Measurements from ENCODE around the gene FABP3. TPM values are rescaled to one million over a fixed set of nuclear protein-coding genes. Genes with fewer than 3 reads are reported as not detected.

The FABP3 gene
- under 1 TPM in 1 of 2 experiments, not detected in 1; 0.65 TPM for total RNA-seq

DNA sequence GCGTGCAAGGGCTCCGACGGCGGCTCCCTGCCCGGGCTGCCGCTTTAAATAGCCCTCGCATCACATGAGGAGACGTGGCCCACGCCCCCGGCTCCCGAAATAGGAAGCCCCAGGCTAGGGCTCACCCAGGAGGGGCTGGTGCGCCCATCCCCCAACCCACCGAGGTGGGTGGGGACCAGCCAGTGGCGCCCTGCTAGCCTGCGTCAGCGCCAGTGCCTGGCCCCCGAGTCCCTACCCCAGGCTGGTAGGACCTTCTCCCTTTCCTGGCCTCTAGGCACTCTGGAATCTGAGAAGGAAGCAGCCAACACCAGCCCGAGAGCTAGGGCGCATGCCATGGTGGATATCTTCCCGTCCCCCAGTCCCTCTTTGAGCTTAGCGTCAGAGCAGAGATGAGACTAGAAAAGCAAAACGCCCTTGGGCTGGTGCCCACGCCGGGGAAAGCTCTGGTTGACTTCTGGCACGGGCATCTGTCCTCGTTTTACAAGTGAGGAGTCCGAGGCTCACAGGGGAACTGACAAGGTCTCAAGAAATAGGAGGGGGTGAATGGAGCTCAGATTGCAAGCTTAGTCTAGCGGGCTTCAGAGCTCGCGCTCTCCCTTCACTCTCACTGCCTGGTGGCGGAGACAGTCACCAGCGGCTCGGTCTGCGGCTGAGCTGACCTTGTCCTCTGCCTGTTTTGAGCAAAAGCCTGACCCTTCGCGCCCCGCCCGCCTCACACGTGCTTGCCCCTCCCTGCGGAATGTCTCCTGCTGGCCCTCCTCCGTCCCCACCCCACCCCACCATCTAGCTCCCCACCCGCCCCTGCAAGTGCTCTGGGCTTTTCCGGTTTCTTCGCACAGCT lies at the start of gene FABP3:
Gene FABP3 (minus strand): TSS at position 21 of the 841 bp plus-strand sequence. CDS start 62 bp downstream, outside the sequence.
- DNase-seq = peak; percentile 55
- no peaks in the 10 kb centered on the region for H3K36me3 Mint-ChIP-seq (ENCODE audit: low read depth)
- no peaks in the 10 kb centered on the region for H3K27me3 Mint-ChIP-seq
- POLR2A ChIA-PET = interaction anchor here (0.5 kb wide), 1 partner anchor 257 kb away, joined by 3 read pairs; no protein-coding TSS in a partner anchor
- no peak for TF ChIP-seq CTCF (IDR thresholded peaks at IDR 0.05)
- H3K4me1 Mint-ChIP-seq (ENCODE audit: low read depth) = peaks cover 9% of the 10 kb centered on the region
- ATAC-seq = peak; percentile 73
- intact Hi-C loops (cut with micrococcal nuclease) = no loop called here
- peak within 1 kb of the TSS; percentile 69 for H3K27ac Mint-ChIP-seq
- peak within 1 kb of the TSS; percentile 67 for H3K4me3 Mint-ChIP-seq
- CTCF ChIA-PET = interaction anchor here (0.7 to 4.7 kb wide), 9 partner anchors 16 to 215 kb away, joined by 3 to 33 read pairs (median 4); no protein-coding TSS in a partner anchor
- H3K9me3 Mint-ChIP-seq = no peaks in the 10 kb centered on the region

GRCh38 chr1:31421371-31422040 lies 48.6 kb upstream of the FABP3 start:
- Mint-ChIP-seq H3K27me3 (peaks cover 16% of the 10 kb centered on the region), H3K9me3 (no peaks in the 10 kb centered on the region), H3K27ac (no peak overlapping the region), H3K4me1 (ENCODE audit: low read depth) (no peaks in the 10 kb centered on the region), H3K36me3 (ENCODE audit: low read depth) (no peaks in the 10 kb centered on the region), H3K4me3 (no peak overlapping the region)
- intact Hi-C loops (cut with micrococcal nuclease) = loop anchor here (10.0 kb wide), 1 partner anchor 237 kb away; no protein-coding TSS in a partner anchor
- peak; percentile 24 for DNase-seq
- TF ChIP-seq CTCF (IDR thresholded peaks at IDR 0.05) = no peak
- ChIA-PET POLR2A (interaction anchor here (0.9 kb wide), 1 partner anchor 183 kb away, joined by 3 read pairs; no protein-coding TSS in a partner anchor), CTCF (interaction anchor here (0.8 to 7.7 kb wide), 22 partner anchors 12 to 619 kb away, joined by 3 to 96 read pairs (median 4); partner anchors contain the start of gene FABP3)
- ATAC-seq = no peak

DNA sequence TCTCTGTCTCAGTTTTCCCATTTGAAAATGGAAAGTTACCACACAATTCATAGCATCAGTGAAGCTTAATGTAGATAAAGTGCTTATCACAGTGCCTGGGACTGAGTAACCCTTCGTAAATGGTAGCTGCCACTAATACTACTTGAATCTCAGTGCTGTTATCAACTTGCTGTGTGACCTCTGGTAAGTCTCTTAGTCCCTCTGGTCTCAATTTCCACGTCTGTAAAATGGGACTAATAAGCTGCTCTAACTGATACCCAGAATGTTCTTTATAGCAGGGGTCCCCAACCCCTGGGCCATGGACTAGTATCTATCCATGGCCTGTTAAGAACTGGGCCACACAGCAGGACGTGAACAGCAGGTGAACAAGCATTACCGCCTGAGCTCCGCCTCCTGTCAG lies 47.8 kb upstream of the FABP3 start:
- H3K36me3 Mint-ChIP-seq (ENCODE audit: low read depth) = no peaks in the 10 kb centered on the region
- POLR2A ChIA-PET = no interaction called here
- no peak for DNase-seq

GRCh38 chr1:31418626-31419323 lies 45.9 kb upstream of the FABP3 start:
- H3K27me3 Mint-ChIP-seq = peaks cover 30% of the 10 kb centered on the region
- no peaks in the 10 kb centered on the region for H3K36me3 Mint-ChIP-seq (ENCODE audit: low read depth)
- ChIA-PET CTCF (interaction anchor here (1.0 to 7.7 kb wide), 3 partner anchors 23 to 370 kb away, joined by 3 to 96 read pairs (median 24); no protein-coding TSS in a partner anchor), POLR2A (interaction anchor here (0.9 kb wide), 1 partner anchor 109 kb away, joined by 3 read pairs; no protein-coding TSS in a partner anchor)
- ATAC-seq (no peak), DNase-seq (no peak)
- no peak overlapping the region for H3K4me3 Mint-ChIP-seq
- H3K9me3 Mint-ChIP-seq = no peaks in the 10 kb centered on the region
- intact Hi-C loops (cut with micrococcal nuclease) = no loop called here
- TF ChIP-seq CTCF (IDR thresholded peaks at IDR 0.05) = no peak
- peaks cover 1% of the 10 kb centered on the region for H3K4me1 Mint-ChIP-seq (ENCODE audit: low read depth)
- no peak overlapping the region for H3K27ac Mint-ChIP-seq

More for the DNA sequence above, 47.8 kb upstream of the FABP3 start:
- Mint-ChIP-seq H3K4me1 (ENCODE audit: low read depth) (no peaks in the 10 kb centered on the region), H3K27me3 (peaks cover 17% of the 10 kb centered on the region), H3K4me3 (no peak overlapping the region), H3K9me3 (no peaks in the 10 kb centered on the region), H3K27ac (no peak overlapping the region)
- ATAC-seq = no peak
- intact Hi-C loops (cut with micrococcal nuclease) = loop anchor here (10.0 kb wide), 1 partner anchor 236 kb away; no protein-coding TSS in a partner anchor
- CTCF ChIA-PET = interaction anchor here (0.8 to 7.7 kb wide), 11 partner anchors 11 to 618 kb away, joined by 3 to 96 read pairs (median 4); no protein-coding TSS in a partner anchor
- TF ChIP-seq CTCF (IDR thresholded peaks at IDR 0.05) = no peak
